Esophagus squamous epithelium (tissue), 4 donors: ENCODE measurements around the gene AP3B2.

Source experiments
- CTCF ChIP-seq, 6 experiments: fragments of 450-650 bp in 4 of 6; fragments of 200-600 bp in 2 of 6; sonication (generic) in 2 of 6; IDR thresholded peaks; one replicate each; pipeline ENCODE4 v1.5.1; 2016 to 2019; ENCODE audit warnings: antibody characterized with exemption in 6 of 6, mild to moderate bottlenecking in 4 of 6, moderate library complexity in 4 of 6
- POLR2A ChIP-seq, 4 donors: fragments of 450-650 bp; IDR thresholded peaks; one replicate each; pipeline ENCODE4 v1.6.1; 2017; ENCODE audit warnings: antibody characterized with exemption in 4 of 4, mild to moderate bottlenecking in 4 of 4, moderate library complexity in 3 of 4

- no peak for TF ChIP-seq CTCF (IDR thresholded peaks at IDR 0.05)
- no peak for TF ChIP-seq POLR2A (IDR thresholded peaks at IDR 0.05)
Observed at GRCh38 chr15:82743810-82744209, 34.1 kb upstream of the AP3B2 start.
